SK-N-MC (cell line): Measurements from ENCODE around the gene GXYLT2.

Experiments used
- EZH2 ChIP-seq: fragments of 200-600 bp; sonication (generic); IDR thresholded peaks from one replicate; pipeline ENCODE4 v1.6.1; 2017; ENCODE audit warnings: antibody characterized with exemption
- FOXP2 ChIP-seq: optimal IDR thresholded peaks from 2 replicates; pipeline ENCODE3; 2011; ENCODE audit warnings: mild to moderate bottlenecking, moderate library complexity; ENCODE audit not compliant: insufficient read depth; ENCODE audit errors: extremely low read length, control extremely low read depth
- POLR2AphosphoS5 ChIP-seq: IDR thresholded peaks from 2 replicates; pipeline ENCODE4 v1.6.1; 2012; ENCODE audit warnings: mild to moderate bottlenecking, low read depth, low read length, borderline replicate concordance

DNA sequence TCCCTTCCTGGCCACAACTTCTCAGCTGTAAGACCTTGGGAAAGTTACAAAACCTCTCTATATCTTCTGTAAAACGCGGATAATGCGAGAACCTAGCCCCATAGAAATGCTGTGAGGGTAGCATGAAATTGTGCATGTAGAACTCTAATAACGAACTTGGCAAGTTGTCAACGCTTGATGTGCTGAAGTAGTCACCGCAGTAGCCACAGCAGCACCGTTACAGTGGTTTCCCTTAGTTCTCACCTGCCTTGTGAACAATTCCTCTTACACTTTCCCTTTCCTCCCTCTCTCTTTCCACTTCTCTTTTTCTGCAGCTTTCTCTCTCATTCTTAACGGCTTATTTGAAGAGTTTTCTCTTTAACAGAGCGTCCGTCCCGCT is 39.2 kb upstream of the GXYLT2 start:
- TF ChIP-seq POLR2AphosphoS5 (no peak), EZH2 (no peak), FOXP2 (no peak)
